ENCODE data around the gene HEMK1.

DNA sequence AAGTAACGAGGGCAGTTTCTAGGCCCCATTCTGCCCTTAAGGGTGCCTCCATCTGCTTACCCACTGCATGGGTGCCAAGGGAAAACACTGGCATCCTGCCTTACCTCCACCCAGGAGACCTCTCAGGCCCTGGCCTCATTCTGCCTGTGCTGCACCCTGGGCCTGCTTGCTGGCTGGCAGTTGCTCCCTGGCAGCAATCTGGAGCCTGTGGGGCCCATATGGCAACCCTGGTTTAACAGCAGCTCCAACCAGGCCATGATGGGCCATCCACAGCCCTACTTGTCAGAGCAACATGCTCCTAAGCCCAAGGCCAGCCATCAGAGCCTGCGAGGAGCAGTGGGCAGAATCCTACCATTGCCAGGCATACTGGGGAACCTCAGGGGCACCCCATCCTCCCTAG lies 5.5 kb upstream of the HEMK1 start:
- TF ChIP-seq, protein P1, sequence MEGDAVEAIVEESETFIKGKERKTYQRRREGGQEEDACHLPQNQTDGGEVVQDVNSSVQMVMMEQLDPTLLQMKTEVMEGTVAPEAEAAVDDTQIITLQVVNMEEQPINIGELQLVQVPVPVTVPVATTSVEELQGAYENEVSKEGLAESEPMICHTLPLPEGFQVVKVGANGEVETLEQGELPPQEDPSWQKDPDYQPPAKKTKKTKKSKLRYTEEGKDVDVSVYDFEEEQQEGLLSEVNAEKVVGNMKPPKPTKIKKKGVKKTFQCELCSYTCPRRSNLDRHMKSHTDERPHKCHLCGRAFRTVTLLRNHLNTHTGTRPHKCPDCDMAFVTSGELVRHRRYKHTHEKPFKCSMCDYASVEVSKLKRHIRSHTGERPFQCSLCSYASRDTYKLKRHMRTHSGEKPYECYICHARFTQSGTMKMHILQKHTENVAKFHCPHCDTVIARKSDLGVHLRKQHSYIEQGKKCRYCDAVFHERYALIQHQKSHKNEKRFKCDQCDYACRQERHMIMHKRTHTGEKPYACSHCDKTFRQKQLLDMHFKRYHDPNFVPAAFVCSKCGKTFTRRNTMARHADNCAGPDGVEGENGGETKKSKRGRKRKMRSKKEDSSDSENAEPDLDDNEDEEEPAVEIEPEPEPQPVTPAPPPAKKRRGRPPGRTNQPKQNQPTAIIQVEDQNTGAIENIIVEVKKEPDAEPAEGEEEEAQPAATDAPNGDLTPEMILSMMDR (IDR thresholded peaks at IDR 0.05; ENCODE audit: low read length): no peak
- no peak for TF ChIP-seq EZH2 (IDR thresholded peaks at IDR 0.05; ENCODE audit: borderline replicate concordance, low read length)

All from OCI-LY1 (cell line).